Large intestine (tissue), 3 donors: Measurements from ENCODE around the gene POLR1A. TPM values are rescaled to one million over a fixed set of nuclear protein-coding genes. Genes with fewer than 3 reads are reported as not detected.

ENCODE experiments used
- DNase-seq, 2 donors: peaks; one replicate each; pipeline versions ENCODE4 v3.0.0 to v3.0.0-alpha.2; 2013
- H3K27ac ChIP-seq: one replicate; pipeline ENCODE4 v1.5.1; 2013; ENCODE audit warnings: low read length
- H3K27me3 ChIP-seq: 2 replicates; pipeline ENCODE4 v1.6.1; 2013; ENCODE audit warnings: low read length; ENCODE audit not compliant: control insufficient read depth, insufficient read depth
- H3K36me3 ChIP-seq: 2 replicates; pipeline ENCODE4 v1.6.1; 2013; ENCODE audit warnings: low read length; ENCODE audit not compliant: control insufficient read depth, insufficient read depth
- H3K4me1 ChIP-seq: one replicate; pipeline ENCODE4 v1.6.1; 2013; ENCODE audit warnings: low read length; ENCODE audit not compliant: control insufficient read depth, insufficient read depth
- H3K4me3 ChIP-seq: one replicate; pipeline ENCODE4 v1.5.1; 2013; ENCODE audit warnings: low read length
- H3K9me3 ChIP-seq: one replicate; pipeline ENCODE4 v1.6.1; 2013; ENCODE audit warnings: mild to moderate bottlenecking, low read depth, low read length, moderate library complexity; ENCODE audit not compliant: control insufficient read depth
- WGBS: methylation state at CpG from one replicate; pipeline ENCODE4 v1.1.5; 2013; ENCODE audit warnings: low lambda C conversion rate; ENCODE audit not compliant: insufficient coverage; 5-methylcytosine and 5-hydroxymethylcytosine counted together
- polyA plus RNA-seq: library from polyadenylated mRNA; unstranded; fragments of 120-200 nt; gene quantifications from one replicate; pipeline ENCODE4 v1.2.1, GENCODE V29; 2013

Gene POLR1A
- polyA plus RNA-seq, 1 donor = 13.6 TPM

- H3K9me3 ChIP-seq = peaks cover 3% of the 10 kb centered on the region
- no peaks in the 10 kb centered on the region for H3K4me1 ChIP-seq
- no peak overlapping the region for H3K27ac ChIP-seq
- peaks cover 66% of the 10 kb centered on the region for H3K36me3 ChIP-seq
- no peaks in the 10 kb centered on the region for H3K27me3 ChIP-seq
- WGBS = 80% methylated on average over 1 of the region's 5 CpGs
- no peak for DNase-seq
- no peak overlapping the region for H3K4me3 ChIP-seq
These were observed 40.2 kb downstream of the POLR1A start for GRCh38 chr2:86065512-86065911.

DNA sequence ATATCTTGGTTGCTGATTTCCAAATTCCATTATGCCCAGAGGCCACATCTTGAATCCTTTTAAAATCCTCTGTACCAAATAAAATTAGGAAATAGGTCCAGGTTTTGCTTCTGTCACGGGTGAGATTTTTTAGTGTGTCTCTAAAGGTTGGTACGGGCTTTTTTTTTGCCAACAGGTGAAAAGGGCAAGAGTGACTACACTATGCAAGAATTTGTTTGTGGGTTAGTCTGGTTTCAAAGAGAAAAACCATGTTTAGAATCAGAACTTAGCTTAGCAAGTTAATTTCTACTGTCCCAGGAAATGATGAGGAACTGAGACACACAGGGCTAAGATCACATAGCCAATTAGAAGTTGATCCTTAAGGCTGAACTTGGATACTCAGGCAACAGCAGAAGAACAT, 41.7 kb downstream of the POLR1A start:
- WGBS = 92% methylated on average over 2 of the region's 2 CpGs
- peaks cover 59% of the 10 kb centered on the region for H3K36me3 ChIP-seq
- no peak overlapping the region for H3K27ac ChIP-seq
- no peaks in the 10 kb centered on the region for H3K27me3 ChIP-seq
- H3K4me3 ChIP-seq = no peak overlapping the region
- H3K9me3 ChIP-seq = peaks cover 3% of the 10 kb centered on the region
- no peak for DNase-seq
- H3K4me1 ChIP-seq = no peaks in the 10 kb centered on the region

GRCh38 chr2:86062043-86062442, 43.6 kb downstream of the POLR1A start:
- Histone ChIP-seq H3K27ac (no peak overlapping the region), H3K4me1 (no peaks in the 10 kb centered on the region), H3K36me3 (peaks cover 48% of the 10 kb centered on the region), H3K4me3 (no peak overlapping the region), H3K27me3 (no peaks in the 10 kb centered on the region), H3K9me3 (peaks cover 3% of the 10 kb centered on the region)
- peak in 1 of 2 donors; percentile 33 for DNase-seq
- WGBS = 90% methylated on average over 2 of the region's 2 CpGs

DNA sequence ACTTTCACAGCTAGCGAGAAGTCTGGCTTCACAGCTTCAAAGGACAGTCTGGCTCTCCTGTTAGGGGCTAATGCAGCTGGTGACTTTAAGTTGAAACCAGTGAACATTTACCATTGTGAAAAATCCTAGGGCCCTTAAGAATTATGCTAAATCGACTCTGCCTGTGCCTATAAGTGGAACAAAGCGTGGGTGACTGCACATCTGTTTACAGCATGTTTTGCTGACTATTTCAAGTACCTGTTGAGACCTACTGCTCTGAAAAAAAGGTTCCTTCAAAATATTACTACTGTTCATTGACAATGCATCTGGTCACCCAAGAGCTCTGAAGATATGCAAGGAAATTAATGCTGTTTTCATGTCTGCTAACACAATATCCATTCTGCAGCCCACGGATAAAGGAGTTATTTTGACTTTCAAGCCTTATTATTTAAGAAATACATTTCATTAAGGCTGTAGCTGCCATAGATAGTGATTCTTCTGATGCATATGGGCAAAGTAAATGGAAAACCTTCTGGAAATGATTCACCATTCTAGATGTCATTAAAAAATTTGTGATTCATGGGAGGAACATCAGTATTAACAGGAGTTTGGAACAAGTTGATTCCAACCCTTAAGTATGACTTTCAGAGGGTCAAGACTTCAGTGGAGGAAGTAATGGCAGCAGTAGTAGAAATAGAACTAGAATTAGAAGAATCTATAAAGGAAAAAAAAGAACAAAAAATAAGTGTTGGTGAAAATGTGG, 48.9 kb downstream of the POLR1A start:
- Histone ChIP-seq H3K36me3 (peaks cover 41% of the 10 kb centered on the region), H3K9me3 (no peaks in the 10 kb centered on the region), H3K4me3 (no peak overlapping the region), H3K4me1 (no peaks in the 10 kb centered on the region), H3K27ac (no peak overlapping the region), H3K27me3 (no peaks in the 10 kb centered on the region)
- WGBS = 100% methylated on average over 2 of the region's 4 CpGs
- no peak for DNase-seq

- WGBS = no CpG with 5 or more reads among the region's 3 CpGs
- no peak overlapping the region for H3K27ac ChIP-seq
- H3K36me3 ChIP-seq = peaks cover 47% of the 10 kb centered on the region
- no peaks in the 10 kb centered on the region for H3K4me1 ChIP-seq
- no peak overlapping the region for H3K4me3 ChIP-seq
- DNase-seq = no peak
- no peaks in the 10 kb centered on the region for H3K27me3 ChIP-seq
- H3K9me3 ChIP-seq = no peaks in the 10 kb centered on the region
These were observed 50.4 kb downstream of the POLR1A start for GRCh38 chr2:86055314-86055713.

- no peak for DNase-seq
- WGBS = no CpG with 5 or more reads among the region's 10 CpGs
- Histone ChIP-seq H3K27ac (no peak overlapping the region), H3K4me3 (no peak overlapping the region), H3K4me1 (no peaks in the 10 kb centered on the region), H3K36me3 (peaks cover 48% of the 10 kb centered on the region), H3K27me3 (no peaks in the 10 kb centered on the region), H3K9me3 (no peaks in the 10 kb centered on the region)
These were observed 51.1 kb downstream of the POLR1A start for GRCh38 chr2:86054535-86055082.

- H3K27me3 ChIP-seq = no peaks in the 10 kb centered on the region
- no peaks in the 10 kb centered on the region for H3K9me3 ChIP-seq
- H3K36me3 ChIP-seq = peaks cover 59% of the 10 kb centered on the region
- H3K4me3 ChIP-seq = no peak overlapping the region
- 100% methylated on average over 1 of the region's 4 CpGs for WGBS
- H3K4me1 ChIP-seq = no peaks in the 10 kb centered on the region
- H3K27ac ChIP-seq = no peak overlapping the region
- DNase-seq = no peak
These were observed 52.5 kb downstream of the POLR1A start for GRCh38 chr2:86053166-86053565.

GRCh38 chr2:86052676-86053075, 53.0 kb downstream of the POLR1A start:
- H3K4me3 ChIP-seq = no peak overlapping the region
- H3K27ac ChIP-seq = no peak overlapping the region
- peaks cover 64% of the 10 kb centered on the region for H3K36me3 ChIP-seq
- no peaks in the 10 kb centered on the region for H3K27me3 ChIP-seq
- no peaks in the 10 kb centered on the region for H3K4me1 ChIP-seq
- DNase-seq = no peak
- no peaks in the 10 kb centered on the region for H3K9me3 ChIP-seq
- WGBS = no CpG with 5 or more reads among the region's 16 CpGs

DNA sequence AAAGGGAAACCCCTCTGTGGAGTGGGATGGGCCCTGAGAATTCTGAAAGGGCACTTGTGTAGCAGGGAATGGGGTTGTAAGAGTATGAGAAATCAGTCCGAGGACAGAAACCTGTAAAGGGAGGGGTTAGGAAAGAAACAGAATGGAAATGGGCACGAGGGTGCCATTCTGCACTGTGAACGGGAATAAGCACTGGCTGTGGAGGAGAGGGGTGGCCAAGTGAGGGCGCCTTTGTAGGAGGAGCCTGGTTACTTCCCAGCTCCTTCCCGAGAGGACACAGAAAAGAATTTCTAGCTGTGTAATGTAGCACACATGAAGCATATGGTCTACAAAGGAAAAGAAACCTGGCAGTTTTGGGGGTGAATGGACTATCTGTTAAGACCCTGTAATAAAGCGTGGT, 53.4 kb downstream of the POLR1A start:
- DNase-seq = no peak
- no peak overlapping the region for H3K27ac ChIP-seq
- no peaks in the 10 kb centered on the region for H3K27me3 ChIP-seq
- H3K9me3 ChIP-seq = no peaks in the 10 kb centered on the region
- peaks cover 68% of the 10 kb centered on the region for H3K36me3 ChIP-seq
- H3K4me3 ChIP-seq = no peak overlapping the region
- H3K4me1 ChIP-seq = no peaks in the 10 kb centered on the region
- WGBS = 93% methylated on average over 3 of the region's 6 CpGs

GRCh38 chr2:86050301-86050700, 55.4 kb downstream of the POLR1A start:
- Histone ChIP-seq H3K4me1 (no peaks in the 10 kb centered on the region), H3K36me3 (peaks cover 79% of the 10 kb centered on the region)
- DNase-seq = no peak

DNA sequence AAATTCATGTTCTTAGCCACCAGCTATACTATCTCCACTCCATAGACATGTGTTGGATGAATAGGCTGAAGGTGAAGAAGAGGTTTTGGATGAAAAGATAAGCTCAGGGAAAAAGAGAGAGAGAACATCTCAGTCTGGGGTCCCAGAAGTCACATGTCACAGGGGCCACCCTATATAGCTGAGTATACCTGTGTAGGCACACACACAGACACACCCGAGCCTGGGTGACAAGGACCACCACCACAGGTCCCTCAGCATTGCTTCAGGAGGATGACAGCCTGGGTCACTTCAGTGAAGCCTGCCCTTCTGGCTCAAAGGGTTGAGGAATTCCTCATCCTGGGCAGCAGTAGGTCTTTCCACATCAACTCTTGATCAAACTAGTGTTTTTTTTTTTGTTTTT, 56.2 kb downstream of the POLR1A start:
- no peaks in the 10 kb centered on the region for H3K4me1 ChIP-seq
- H3K27me3 ChIP-seq = no peaks in the 10 kb centered on the region
- peaks cover 83% of the 10 kb centered on the region for H3K36me3 ChIP-seq
- H3K4me3 ChIP-seq = no peak overlapping the region
- H3K27ac ChIP-seq = no peak overlapping the region
- no CpG with 5 or more reads among the region's 1 CpG for WGBS
- DNase-seq = no peak
- no peaks in the 10 kb centered on the region for H3K9me3 ChIP-seq

More at GRCh38 chr2:86050301-86050700, 55.4 kb downstream of the POLR1A start:
- WGBS = no CpG with 5 or more reads among the region's 5 CpGs
- Histone ChIP-seq H3K27ac (no peak overlapping the region), H3K4me3 (no peak overlapping the region), H3K9me3 (no peaks in the 10 kb centered on the region), H3K27me3 (no peaks in the 10 kb centered on the region)
